ENCODE results near the gene EIF6.
"Not testable (repeated sequence)": the region's sequence is repeated elsewhere in the genome, so short reads cannot be mapped to it uniquely, and the experiment has no call there.

GRCh38 chr20:35252598-35252997 is 32.0 kb downstream of the EIF6 start:
- TF ChIP-seq, protein P1, sequence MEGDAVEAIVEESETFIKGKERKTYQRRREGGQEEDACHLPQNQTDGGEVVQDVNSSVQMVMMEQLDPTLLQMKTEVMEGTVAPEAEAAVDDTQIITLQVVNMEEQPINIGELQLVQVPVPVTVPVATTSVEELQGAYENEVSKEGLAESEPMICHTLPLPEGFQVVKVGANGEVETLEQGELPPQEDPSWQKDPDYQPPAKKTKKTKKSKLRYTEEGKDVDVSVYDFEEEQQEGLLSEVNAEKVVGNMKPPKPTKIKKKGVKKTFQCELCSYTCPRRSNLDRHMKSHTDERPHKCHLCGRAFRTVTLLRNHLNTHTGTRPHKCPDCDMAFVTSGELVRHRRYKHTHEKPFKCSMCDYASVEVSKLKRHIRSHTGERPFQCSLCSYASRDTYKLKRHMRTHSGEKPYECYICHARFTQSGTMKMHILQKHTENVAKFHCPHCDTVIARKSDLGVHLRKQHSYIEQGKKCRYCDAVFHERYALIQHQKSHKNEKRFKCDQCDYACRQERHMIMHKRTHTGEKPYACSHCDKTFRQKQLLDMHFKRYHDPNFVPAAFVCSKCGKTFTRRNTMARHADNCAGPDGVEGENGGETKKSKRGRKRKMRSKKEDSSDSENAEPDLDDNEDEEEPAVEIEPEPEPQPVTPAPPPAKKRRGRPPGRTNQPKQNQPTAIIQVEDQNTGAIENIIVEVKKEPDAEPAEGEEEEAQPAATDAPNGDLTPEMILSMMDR (IDR thresholded peaks at IDR 0.05 in 4 of 5, conservative IDR thresholded peaks at IDR 0.05 in 1 of 5): not testable (repeated sequence)
- not testable (repeated sequence) for TF ChIP-seq POLR2A (IDR thresholded peaks at IDR 0.05)
